GM19328 (cell line): ENCODE results near the gene SLC28A1.
"Not testable (repeated sequence)": the region's sequence is repeated elsewhere in the genome, so short reads cannot be mapped to it uniquely, and the experiment has no call there.

ENCODE experiments used
- ATAC-seq: cut with Tn5 transposase; IDR thresholded peaks from one replicate; pipeline ENCODE4 v1.9.1; 2021; ENCODE audit warnings: mild to moderate bottlenecking, moderate library complexity; ENCODE audit not compliant: unreplicated experiment

Gene SLC28A1

DNA sequence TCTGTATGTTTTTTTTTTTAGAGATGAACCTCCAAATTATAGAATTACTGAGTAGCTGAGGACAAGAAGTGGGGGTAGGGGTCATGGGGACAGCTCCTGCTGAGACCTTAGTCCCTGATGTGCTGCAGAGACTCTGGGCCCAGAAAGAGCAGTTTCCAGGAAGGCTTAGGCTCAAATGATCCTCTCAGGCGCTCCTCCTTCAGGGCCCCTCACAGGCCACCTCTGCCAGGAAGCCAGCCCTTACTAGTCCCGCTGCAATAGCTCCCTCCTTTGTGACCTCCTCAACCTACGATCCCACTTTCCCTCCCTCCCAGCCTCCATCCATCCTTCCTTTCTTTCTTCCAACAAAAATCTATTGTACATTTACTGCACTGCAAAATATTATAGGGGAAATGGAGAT lies 24.6 kb downstream of the SLC28A1 start:
- no peak for ATAC-seq

DNA sequence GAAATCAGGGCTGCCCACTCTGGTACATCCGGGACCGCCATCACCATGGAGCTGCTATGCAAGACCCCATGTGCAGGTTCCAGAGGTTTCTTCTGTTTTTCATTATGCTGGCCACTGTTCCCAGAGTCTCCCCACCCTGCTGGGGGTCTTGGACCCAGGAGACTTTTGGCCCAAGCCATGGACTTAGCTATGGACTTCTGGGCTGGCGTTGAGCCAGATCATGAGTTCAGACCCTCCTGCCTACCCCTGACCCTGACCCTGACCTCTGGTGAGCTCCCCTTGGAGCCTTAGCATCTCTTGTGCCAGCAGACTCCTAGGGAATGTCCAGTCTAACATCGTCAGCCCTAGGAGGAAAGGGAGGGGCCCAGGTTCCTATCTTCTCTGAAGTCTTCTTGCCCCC lies 25.3 kb downstream of the SLC28A1 start:
- no peak for ATAC-seq

DNA sequence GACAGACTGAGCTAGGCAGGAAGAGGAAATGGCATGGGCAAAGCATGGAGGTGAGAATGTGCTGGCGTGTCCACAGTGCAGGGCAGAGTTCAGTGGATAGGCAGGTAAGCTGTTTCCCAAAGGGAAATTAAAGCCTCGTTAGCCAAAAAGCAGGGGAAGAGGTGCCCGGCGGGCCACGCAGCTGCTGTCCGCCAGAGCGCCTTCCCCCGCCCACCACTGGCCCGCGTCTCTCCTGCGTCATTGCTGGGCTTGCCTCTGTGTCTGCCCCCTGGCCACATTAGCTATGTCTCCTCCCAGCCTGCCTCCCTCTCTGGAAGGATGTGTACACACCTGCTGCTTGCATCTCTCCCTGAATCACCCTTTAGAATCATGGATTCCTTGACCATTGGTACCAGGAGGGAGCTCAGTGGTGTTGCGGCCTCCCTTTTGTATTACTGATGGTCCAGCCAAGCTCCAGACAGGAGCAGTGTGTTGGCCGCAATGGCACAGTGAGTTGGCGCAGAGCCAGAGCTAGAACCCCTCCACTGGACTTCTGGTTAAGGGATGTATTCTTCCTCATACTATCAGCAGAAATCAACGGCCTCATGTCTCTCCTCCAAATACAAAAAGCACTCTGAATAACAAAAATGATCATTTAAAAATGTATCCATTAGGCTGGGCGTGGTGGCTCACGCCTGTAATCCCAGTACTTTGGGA lies 26.6 kb downstream of the SLC28A1 start:
- no peak for ATAC-seq

DNA sequence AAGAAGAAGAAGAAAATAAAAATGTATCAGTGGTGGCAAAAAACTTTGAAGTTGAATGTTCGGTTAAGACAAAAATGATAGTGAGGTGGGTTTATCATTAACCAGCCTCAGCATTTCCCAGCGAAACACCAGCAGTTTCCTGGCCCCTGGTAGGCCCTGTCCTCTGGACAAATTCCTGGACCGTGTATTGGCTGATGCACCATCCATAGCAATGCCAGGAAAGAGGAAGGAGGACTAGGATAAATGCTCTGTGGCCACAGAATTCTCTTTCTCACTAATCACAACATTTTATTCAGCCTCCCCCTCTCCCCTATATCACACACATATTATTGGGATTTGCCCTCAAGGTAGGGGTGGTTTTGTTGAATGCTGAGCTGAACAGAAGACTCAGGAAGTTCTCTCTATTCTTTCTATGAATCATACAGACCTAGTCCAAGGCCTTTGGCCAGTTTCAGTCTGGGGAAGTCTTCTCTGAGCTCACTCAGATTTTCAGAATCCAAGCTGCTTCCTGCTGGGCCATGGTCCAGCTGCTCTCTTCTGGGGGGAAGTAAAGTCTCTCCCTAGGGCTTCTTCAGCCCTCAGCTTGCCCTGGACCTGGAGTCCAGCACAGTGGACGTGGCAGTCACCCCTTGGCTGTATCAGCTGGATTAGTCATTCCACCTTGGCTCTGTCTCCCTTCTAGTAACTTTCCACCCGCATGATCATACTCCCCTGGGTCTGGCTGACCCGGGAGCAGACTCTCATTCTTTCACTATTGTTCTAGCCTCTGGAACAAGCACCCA lies 27.6 kb downstream of the SLC28A1 start:
- ATAC-seq = no peak

DNA sequence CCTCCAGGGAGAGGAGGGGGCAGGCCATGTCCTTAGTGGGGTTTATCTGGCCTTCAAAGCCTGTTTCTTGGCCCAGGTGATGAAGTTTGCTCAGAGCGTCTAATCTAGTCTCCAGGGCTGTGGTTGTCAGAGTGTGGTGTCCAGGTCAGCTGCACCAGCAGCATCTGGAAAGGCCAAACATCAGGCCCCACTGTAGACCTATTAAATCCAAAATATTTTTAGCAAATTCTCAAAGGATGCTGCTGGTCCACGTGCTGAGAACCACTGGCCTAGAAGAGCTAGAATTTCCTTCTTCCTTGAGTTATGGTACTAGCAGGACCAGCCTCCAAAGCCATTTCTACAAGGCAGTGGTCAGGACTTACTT lies 28.9 kb downstream of the SLC28A1 start:
- ATAC-seq = no peak

DNA sequence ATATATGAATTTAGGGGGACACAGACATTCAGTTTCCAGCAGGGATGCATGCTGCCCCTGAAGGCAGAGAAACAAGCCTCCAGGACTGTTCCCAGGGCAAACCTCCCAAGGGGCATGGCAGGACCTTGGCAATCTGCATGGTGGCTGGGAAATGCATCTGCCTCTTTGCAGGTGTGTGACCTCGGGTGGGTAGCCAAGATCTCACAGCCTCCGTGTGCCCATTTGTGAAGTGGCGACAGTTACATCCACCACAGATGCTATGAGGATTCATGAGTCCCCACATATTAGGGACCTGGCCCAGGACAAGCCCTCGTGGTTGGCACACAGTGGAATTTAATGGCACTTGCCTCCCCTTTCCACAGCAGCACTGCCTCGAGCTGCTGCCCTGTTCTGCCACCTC lies 29.9 kb downstream of the SLC28A1 start:
- no peak for ATAC-seq

DNA sequence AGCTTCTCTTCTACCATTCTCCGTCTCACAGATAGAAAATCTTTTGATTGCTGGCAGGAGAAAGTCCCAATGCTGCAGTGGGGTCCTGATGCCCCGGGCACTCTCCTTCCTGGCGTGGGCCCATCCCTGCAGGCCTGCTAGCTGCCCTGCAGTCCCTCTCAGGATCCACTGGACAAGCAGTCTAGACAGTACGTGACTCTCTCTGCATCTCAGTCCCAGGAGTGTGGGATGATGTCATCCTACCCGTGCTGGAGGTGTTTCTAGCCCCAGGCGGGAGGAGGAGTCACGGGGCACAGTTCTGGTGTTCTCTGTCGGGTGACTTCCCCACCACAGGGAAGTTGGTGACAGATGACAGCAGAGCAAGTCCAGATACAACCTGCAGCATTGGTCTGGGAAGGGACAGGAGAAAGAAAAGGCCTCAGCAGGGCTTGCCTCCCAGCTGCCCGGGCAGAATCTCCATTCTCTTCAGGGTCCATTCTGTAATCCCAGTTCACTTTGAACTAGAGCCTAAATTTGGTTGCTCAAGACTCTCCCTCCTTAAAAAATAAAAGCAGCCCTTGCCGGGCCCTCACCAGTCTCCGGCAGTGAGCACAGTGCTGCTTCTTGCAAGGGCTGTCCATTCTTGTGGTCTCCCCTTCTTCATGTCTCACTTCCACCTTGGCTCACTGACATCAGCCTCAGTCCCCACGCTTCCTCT lies 30.6 kb downstream of the SLC28A1 start:
- ATAC-seq = peak; percentile 84

DNA sequence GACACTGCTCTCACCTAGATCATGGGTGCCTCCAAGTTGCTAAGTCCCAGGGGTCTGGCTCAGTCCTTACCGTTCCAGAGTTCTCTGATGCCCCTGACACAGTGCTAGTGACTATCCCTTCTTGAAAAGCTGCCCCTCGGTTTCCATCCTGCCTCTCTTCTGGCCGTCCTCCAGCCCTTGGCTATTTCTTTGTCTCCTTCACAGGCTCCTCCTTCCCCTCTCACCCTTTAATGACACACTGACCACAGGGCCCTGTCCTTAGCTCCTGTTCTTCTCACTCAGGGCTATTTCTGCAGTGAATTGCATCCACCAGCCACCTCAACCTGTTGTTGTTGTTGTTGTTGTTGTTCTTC lies 31.1 kb downstream of the SLC28A1 start:
- ATAC-seq = no peak

DNA sequence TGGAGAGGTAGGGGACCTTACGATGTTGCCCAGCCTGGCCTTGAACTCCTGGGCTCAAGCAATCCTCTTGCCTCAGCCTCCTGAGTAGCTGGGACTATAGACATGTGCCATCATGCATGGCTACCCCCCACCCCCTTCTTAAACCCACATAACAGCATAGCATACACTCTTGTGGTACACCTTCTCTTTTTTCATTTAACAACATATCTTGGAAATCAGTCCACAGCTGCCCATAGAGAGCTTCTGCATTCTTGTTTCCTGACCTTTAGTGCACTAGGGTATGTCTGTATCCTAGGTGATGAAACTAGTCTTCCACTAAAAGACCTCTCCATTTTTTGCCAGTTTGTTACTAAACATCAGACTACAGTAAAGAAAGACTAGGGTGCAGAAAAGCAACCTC lies 33.0 kb downstream of the SLC28A1 start:
- ATAC-seq = no peak

DNA sequence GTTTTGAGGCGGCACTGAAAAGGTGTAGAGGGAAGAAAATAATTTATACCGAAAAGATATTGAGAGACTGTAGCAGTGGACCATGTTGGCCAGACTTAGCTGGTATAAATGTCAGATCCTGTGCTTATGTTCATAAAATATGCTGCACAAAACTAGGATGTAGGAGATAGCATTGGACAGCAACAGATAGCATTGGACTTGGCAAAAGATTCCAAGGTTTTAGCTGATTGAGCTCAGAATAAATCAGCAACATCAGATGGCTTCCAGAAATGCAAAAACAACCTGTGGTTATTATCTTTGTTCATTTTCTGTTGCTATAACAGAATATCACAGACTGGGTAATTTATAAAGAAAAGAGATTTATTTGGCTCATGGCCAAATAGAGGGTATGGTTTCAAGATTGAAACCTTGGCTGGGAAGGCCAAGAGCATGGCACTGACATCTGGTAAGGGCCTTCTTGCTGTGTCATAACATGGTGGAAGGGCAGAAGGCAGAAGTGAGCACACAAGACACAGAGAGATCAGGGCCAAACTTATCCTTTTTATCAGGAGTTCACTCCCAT lies 34.7 kb downstream of the SLC28A1 start:
- no peak for ATAC-seq

DNA sequence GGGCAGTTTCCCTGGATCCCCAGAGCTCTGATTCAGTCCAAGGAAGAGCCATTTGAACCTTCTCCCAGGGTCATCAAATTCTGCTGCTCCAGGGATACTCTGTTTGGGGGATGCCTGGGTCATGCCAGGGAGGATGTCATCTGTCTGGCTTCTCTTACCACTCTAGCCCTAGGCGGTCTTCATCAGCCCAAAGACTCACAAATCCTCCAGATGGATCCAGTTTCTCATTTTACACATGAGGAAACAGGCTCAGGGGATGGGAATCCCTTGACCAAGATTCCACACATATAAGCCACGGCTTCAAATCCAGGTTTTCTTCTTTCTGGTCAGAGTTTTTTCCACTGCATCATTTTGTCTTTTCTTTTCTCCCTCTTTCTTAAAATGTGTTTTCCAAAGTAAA lies 36.7 kb downstream of the SLC28A1 start:
- no peak for ATAC-seq

DNA sequence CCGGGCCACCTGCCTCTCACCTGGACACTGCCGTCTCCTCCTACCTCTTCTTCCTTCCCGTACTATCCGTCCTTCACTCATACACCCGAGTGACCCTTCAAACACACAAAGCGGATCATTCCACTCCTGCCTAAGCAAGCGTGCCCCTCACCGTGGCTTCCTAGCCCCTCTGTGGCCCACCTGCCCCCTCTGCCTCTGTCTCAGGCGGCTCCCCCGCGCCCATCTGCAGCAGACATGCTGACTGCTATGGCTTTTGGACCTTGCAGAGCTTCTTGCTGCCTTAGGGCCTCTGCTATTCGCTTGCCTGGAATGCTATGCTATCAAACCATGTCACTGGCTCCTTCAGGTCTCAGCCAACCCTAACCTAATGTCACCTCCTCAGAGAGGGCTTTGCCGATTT lies 38.1 kb downstream of the SLC28A1 start:
- no peak for ATAC-seq

DNA sequence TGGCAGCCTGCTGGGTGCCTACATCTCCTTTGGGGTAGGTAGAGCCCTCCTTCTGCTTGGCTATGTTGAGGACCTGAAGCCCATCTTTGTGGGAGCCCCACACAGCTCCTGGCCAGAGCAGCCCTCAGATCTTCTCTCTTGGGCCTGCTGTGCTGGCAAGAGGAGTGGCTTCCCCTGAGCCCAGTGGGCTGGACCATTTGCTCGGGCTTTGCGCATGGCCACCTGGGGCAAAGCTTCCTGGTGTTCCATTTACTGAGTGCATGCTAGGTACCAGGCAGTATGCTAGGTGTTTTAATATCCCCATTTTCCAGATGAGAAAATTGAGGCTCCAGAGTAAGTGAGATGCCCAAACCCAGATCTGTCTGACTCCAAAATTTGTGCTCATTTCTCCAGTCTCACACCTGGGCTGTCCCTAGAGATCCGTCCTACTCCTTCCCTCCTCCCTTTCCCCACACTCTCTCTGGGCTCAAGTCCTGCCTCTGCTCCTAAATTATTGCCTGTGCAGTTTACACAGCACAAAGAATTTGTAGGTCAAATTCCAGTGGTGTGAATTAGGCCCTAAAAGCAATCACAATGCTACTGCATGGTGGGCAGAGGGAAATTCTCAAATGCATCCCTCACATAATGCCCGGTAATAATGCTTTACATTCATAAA lies 39.7 kb downstream of the SLC28A1 start:
- ATAC-seq = no peak

DNA sequence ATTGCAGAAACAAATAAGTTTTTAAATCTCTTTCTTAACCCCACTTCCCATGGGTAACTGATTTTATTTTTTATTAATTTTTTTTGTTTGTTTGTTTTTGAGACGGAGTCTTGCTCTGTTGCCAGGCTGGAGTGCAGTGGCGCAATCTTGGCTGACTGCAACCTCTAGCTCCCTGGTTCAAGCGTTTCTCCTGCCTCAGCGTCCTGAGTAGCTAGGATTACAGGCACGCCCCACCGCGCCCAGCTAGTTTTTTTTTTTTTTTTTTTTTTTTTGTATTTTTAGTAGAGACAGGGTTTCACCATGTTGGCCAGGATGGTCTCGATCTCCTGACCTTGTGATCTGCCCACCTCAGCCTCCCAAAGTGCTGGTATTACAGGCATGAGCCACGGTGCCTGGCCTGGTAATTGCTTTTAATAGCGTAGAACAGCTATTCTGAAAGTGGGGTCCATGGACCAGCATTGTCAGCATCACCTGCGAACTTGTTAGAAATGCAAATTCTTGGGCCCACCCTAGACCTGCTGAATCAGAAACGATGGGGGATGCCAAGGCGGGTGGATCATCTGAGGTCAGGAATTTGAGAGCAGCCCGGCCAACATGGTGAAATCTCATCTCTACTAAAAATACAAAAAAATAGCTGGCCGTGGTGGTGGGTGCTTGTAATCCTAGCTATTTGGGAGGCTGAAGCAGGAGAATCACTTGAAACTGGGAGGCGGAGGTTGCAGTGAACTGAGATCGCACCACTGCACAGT lies 40.5 kb downstream of the SLC28A1 start:
- not testable (repeated sequence) for ATAC-seq

DNA sequence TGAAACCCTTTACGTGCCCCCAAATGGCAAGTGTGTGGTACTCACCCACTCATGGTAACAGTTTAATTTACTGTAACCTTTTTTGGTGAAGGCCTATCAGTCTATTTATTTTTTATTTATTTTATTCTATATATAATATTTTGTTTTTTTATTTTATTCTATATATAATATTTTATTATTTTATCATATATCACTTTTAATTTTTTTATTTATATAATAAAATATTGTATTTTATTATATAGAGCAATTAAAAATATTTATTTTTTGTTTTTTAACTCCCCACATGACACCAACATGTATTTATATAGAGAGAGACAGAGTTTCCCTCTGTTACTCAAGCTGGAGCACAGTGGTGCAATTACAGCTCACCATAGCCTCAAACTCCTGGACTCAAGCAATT lies 41.4 kb downstream of the SLC28A1 start:
- ATAC-seq = no peak

DNA sequence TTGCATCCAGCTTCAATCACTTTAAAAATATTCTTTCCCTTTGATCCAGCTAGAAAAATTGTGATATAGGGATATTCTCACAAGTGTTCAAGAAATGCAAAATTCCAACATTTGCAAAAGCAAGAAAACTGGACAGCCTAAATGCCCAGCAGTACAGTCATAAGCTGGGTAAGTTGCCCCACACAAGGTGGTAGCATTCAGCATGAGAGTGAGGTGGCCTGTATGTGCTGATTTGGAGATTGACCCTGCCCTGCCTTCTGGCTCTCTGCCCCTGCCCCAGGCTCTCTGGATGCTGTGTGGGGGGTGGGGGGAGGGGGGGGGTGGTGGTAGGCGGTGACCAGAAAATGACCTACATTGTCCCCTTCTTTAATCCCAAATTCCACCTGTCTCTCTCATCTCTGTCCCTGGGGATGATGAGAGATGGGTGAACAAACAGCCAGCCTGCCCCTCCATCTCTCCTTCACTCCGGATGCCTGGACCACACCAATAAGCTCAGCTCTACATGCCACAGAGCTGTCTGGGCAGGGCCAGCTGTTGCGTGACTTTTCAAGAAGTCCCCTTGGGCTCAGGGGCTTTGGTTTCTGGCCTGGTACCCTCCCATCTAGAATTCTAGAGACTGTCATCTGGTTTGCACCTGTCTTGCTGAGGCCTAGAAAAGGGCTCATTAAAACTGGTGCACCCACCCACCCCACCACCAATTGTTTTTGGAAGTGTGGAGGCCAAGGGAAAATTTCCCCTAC lies 42.2 kb downstream of the SLC28A1 start:
- ATAC-seq = no peak

DNA sequence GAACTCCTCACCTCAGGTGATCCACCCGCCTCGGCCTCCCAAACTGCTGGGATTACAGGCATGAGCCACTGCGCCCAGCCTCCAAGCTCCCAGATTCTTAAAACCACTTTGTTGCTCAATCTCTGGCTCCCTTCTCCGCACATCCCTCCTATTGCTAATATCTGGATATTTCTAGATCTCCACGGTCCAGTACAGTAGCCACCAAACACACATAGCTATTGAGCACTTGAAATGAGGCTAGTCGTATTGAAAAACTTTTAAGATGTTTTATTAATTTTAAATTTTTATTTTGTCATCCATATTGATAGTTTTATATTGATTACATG lies 44.3 kb downstream of the SLC28A1 start:
- no peak for ATAC-seq

DNA sequence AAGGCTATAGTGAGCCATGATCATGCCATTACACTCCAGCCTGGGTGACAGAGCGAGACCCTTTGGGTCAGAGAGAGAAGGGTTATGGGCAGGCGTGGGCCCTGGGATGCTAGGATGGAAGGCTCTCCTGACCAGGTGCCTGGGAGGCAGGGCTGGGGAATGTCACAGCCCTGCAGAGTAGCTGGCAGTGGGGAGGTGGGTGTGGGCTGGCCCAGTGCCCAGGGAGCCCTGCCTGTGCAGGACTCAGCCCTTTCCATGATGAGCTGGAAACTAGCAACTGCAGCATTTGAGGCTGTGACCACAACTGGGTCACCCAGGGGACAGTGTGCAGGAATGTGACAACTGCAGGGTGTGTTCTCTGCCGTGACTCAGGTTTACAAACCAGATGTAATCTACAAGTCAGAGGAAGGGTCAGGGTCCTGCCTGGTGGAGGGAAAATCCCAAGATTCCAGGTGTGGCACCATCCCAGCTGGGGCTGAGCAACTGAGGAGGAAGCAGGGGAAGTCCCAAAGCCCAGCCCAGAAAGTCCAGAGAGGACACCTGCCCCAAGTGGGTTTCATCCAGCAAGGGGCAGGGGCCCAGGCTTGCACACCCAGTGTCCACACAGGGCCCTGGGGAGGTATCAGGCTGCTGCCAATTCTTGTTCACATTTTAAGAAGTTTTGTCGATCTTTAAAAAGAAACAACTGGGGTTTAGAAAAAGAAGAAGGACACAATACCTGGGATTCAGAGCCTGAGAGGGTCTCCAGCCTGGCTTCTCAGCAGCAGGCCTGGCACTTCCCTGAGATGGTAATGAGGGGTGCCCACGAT lies 45.5 kb downstream of the SLC28A1 start:
- ATAC-seq = no peak
